ENCODE measurements around the gene ADCY1. TPM values are rescaled to one million over a fixed set of nuclear protein-coding genes. Genes with fewer than 3 reads are reported as not detected.

Gene ADCY1
- total RNA-seq, 4 donors from 2014 or later, result under 0.01 to 4.3 (median 4.1) TPM; not detected in 1

- Histone ChIP-seq H3K36me3 (no peaks in the 10 kb centered on the region), H3K4me1 (no peaks in the 10 kb centered on the region), H3K9me3 (no peaks in the 10 kb centered on the region), H3K4me3 (no peak overlapping the region), H3K27me3 (no peaks in the 10 kb centered on the region), H3K27ac (no peak overlapping the region)
- TF ChIP-seq POLR2A (IDR thresholded peaks at IDR 0.05) (no peak), CTCF (IDR thresholded peaks at IDR 0.05) (no peak)
- DNase-seq, result no peak
- intact Hi-C loops (cut with DNase I; ENCODE audit: low total_unique reads), result no loop called here
Observed at GRCh38 chr7:45622058-45622457, 47.9 kb downstream of the ADCY1 start.

GRCh38 chr7:45623157-45623556 is 49.0 kb downstream of the ADCY1 start:
- Histone ChIP-seq H3K9me3 (no peaks in the 10 kb centered on the region), H3K4me1 (no peaks in the 10 kb centered on the region), H3K4me3 (no peak overlapping the region), H3K27me3 (no peaks in the 10 kb centered on the region), H3K36me3 (no peaks in the 10 kb centered on the region), H3K27ac (no peak overlapping the region)
- TF ChIP-seq CTCF (IDR thresholded peaks at IDR 0.05), result no peak
- DNase-seq, result no peak
- intact Hi-C loops (cut with DNase I; ENCODE audit: low total_unique reads), result no loop called here

GRCh38 chr7:45623740-45624391 is 49.7 kb downstream of the ADCY1 start:
- no peak overlapping the region for H3K27ac ChIP-seq

GRCh38 chr7:45624392-45624760 is 50.2 kb downstream of the ADCY1 start:
- H3K27me3 ChIP-seq, result no peaks in the 10 kb centered on the region
- no peak overlapping the region for H3K4me3 ChIP-seq
- intact Hi-C loops (cut with DNase I; ENCODE audit: low total_unique reads), result no loop called here
- no peak for DNase-seq
- H3K36me3 ChIP-seq, result no peaks in the 10 kb centered on the region
- TF ChIP-seq CTCF (IDR thresholded peaks at IDR 0.05) (no peak), POLR2A (IDR thresholded peaks at IDR 0.05) (no peak)
- H3K4me1 ChIP-seq, result no peaks in the 10 kb centered on the region
- no peak overlapping the region for H3K27ac ChIP-seq
- H3K9me3 ChIP-seq, result no peaks in the 10 kb centered on the region

More at GRCh38 chr7:45623740-45624391, 49.7 kb downstream of the ADCY1 start:
- no peak for DNase-seq
- no peaks in the 10 kb centered on the region for H3K36me3 ChIP-seq
- intact Hi-C loops (cut with DNase I; ENCODE audit: low total_unique reads), result no loop called here
- H3K9me3 ChIP-seq, result no peaks in the 10 kb centered on the region
- H3K4me1 ChIP-seq, result no peaks in the 10 kb centered on the region
- H3K4me3 ChIP-seq, result no peak overlapping the region
- no peak for TF ChIP-seq POLR2A (IDR thresholded peaks at IDR 0.05)
- no peak for TF ChIP-seq CTCF (IDR thresholded peaks at IDR 0.05)
- no peaks in the 10 kb centered on the region for H3K27me3 ChIP-seq

GRCh38 chr7:45625067-45625466 is 50.9 kb downstream of the ADCY1 start:
- Histone ChIP-seq H3K4me3 (no peak overlapping the region), H3K27ac (no peak overlapping the region), H3K9me3 (no peaks in the 10 kb centered on the region), H3K27me3 (no peaks in the 10 kb centered on the region), H3K4me1 (no peaks in the 10 kb centered on the region), H3K36me3 (no peaks in the 10 kb centered on the region)
- intact Hi-C loops (cut with DNase I; ENCODE audit: low total_unique reads), result no loop called here
- TF ChIP-seq POLR2A (IDR thresholded peaks at IDR 0.05), result no peak
- TF ChIP-seq CTCF (IDR thresholded peaks at IDR 0.05), result no peak
- DNase-seq, result no peak

Data from uterus (tissue), 4 donors.